Cortex of kidney (tissue), 1 donor: ENCODE results near the gene GLI1.
"Not testable (repeated sequence)": the region's sequence is repeated elsewhere in the genome, so short reads cannot be mapped to it uniquely, and the experiment has no call there.

ENCODE experiments used
- DNase-seq: peaks from one replicate; lab custom pipeline; 2025; lab: John Stamatoyannopoulos, UW

Gene GLI1

DNA sequence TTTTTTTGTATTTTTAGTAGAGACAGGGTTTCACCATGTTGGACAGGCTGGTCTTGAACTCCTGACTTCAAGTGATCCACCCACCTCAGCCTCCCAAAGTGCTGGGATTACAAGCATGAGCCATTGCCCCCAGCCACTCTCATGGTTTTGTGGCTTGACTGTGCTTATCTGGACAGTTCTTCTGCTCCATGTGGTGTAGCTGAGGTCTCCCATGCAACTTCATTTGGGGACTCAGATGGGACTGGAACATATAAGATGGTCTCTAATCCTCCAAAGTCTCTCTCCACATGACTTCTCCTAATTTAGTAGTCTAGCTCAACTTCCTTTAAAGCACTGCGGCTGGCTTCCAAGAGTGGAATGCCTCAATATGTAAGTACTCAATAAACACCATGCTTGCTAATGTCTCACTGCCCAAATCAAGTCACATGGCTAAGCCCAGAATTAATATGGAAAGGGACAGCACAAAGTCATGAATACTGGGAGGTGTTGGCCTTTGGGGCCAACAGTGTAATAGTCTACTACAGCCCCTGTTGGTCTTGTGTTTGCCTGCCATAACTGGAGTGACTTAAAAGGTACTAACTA is 17.6 kb upstream of the GLI1 start:
- no peak for DNase-seq

GRCh38 chr12:57444337-57444736 is 15.2 kb upstream of the GLI1 start:
- DNase-seq, result not testable (repeated sequence)

DNA sequence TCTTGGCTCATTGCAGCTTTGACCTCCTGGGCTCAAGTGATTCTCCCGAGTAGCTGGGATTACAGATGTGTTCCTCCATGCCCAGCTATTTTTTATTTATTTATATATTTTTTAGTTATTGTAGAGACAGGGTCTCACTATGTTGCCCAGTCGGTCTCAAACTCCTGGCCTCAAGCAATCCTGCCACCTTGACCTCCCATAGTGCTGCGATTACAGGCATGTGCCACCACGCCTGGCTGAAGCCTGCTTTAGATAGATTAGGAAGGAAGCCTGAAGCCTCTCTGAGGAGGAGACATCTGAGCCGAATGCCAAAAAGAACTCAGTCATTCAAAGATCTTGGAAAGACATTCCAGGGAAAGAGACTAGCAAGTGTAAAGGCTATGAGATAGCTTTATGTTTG is 14.8 kb upstream of the GLI1 start:
- no peak for DNase-seq

- no peak for DNase-seq
Observed at GRCh38 chr12:57446292-57446960, 13.2 kb upstream of the GLI1 start.

- no peak for DNase-seq
Observed at GRCh38 chr12:57448669-57449068, 10.9 kb upstream of the GLI1 start.

GRCh38 chr12:57449375-57449774 is 10.2 kb upstream of the GLI1 start:
- DNase-seq, result no peak

- no peak for DNase-seq
Observed at GRCh38 chr12:57450057-57450456, 9.5 kb upstream of the GLI1 start.

DNA sequence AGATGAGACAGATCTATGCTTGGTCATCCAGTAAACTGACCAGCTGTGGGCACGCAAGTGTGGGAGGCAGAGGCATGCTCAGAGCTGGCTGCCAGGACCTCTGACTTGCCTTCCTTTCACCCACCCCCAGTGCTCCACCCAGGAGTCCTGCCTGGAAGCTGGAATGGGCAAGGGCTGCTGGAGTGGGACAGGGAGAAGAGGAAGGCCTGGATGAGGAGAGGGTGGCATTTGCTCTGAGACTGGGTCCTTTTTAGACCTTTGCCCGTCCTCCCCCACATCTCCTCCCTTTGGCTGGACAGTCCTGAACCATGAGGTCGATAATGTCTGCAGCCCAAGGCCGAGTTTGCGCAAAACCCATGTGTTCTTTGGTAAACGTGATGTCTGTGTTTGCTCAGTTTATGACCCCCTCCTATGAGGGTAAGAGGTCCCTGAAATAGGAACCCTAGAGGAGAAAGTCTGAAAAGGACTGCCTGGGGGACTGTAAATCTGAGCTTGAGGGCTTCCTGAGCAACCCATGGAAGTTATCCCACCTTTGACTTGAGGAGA is 8.3 kb upstream of the GLI1 start:
- DNase-seq, result no peak

DNA sequence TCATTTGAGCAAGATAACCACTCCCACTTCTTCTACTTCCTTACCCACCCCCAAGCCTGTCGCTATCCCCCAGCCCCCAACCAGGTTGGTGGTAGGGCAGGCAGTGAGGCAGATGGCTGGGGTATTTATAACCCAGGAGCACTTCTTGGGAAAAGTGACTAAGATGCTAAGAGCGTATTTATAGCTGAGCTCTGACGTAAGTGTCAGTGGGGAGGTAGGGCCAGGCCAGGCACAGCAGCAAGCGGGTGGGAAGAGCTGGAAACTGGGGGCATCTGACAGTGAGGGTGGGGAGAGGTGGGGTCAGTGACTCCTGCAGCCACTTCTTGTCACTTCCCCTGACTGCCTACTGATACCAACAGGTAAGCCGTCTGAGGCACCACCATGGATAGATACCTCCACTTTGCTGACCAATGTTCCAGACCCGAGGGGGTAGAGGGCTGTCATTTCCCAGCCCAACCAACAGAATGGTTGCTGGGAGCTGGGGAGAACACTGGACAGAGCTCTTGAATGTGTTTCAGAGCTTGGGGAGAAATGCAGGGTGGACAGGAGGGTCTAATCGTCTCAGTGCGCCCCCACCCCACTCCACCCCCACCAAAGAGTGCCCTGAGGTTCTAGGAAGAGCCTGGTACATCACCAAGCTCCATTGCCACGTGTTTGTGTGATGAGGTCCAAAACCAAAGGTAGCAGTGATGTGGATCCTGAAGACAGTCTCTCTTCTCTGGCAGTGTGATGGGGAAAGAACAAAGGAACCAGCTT is 7.2 kb upstream of the GLI1 start:
- no peak for DNase-seq

GRCh38 chr12:57452937-57453509 is 6.6 kb upstream of the GLI1 start:
- no peak for DNase-seq

GRCh38 chr12:57454213-57454565 is 5.4 kb upstream of the GLI1 start:
- no peak for DNase-seq

GRCh38 chr12:57454566-57455373 is 4.8 kb upstream of the GLI1 start, which contains the start of gene INHBE:
TSS of gene INHBE (plus strand) at chr12:57455307. CDS start at chr12:57455537, 230 bp downstream.
- no peak for DNase-seq

GRCh38 chr12:57455374-57456144 is 4.0 kb upstream of the GLI1 start:
- no peak for DNase-seq

GRCh38 chr12:57456145-57456700 is 3.4 kb upstream of the GLI1 start:
- DNase-seq, result no peak

GRCh38 chr12:57456737-57457490 is 2.7 kb upstream of the GLI1 start:
- no peak for DNase-seq

DNA sequence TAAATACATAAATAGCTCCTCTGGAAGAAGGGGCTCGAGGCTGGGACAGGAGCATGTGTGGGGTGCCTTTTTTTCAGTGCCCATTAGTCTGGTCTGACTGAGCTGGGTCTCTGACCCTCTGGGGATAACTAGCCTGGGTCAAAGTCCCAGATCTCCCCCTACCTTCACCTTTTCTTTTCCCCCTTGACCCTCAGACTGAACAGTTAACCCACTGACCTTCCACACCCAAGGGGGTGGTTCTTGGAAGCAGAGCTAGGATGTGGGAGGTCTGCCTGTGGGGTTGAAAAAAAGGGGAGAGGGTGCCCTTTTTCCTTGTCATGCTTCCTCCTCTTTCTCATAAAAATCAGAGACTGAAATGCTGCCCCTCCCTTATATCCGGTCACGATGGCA is 925 bp upstream of the GLI1 start:
- no peak for DNase-seq

DNA sequence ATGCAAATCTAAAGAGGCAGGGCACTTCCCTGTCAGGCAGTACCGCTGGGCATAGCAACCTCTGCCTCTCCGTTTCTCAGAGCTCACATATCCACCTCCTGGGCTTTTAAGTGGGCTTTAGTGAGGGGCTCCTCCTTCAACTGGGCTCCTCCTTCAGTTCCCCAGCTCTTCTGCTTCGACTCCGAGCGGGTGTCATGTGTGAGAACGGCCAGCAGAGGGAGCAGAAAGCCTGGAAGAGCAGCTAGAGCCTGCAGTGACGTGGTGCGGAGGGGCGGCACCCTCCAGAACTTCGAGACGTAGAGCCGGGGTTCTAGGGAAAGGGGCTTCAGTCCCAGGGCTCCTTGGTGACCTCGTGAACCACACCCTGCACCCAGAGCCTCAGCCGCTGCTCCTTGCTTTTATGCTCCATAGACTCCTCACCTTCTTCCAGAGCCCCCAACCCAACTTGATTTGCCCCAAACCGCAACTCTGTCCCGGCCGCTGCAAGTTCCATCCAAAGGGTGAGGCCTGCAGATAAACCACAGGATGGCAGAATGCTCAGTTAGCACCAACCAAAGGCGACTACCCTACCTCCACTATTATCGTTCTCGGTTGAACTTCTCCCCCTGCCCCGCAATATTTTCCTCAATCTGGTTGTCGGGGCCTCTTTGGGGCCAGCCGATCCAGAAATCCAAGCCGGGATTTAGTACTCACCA is 383 bp upstream of the GLI1 start:
- DNase-seq, result no peak

DNA sequence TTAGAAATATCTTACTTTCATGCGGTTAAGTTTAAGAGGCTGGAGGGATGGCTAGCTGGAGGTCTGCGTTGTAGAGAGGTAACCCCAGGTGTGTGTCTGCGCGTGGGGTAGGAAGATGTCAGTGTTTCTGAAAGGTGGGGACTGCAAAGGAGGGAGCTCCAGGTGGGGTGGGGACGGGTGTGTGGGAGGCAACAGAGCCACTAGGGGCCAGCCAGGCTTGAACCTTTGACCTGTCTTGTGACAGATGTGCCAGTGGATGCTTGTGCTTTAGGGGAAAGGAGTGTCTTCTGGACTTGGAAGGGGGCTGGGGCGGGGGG is 841 bp downstream of the GLI1 start:
- no peak for DNase-seq

DNA sequence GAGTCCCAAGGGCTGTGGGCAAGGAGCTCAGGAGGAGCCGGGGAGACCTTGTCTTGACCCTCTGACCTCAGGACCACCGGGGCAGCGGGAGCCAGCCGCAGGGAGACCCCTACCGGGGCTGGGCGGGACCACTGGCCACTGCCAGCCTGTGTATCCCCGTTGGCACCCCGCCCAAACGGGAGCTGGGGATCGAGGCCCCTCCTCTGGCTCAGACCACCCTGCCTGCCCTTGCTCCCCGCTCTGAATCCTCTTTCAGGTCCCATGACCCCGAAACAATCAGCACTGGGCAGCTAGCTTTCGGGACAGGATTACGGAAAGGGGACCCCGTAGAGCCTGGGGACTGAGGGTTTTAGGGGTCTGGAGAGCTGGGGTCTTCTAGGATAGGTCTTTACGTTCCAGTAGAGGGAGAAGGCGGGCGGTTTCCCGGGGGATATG is 1.3 kb downstream of the GLI1 start:
- DNase-seq, result no peak
